Neutrophil (primary cell): ENCODE measurements around the gene BAD.

ENCODE experiments used
- H3K27ac ChIP-seq: fragments of 200-600 bp; sonication (generic); 2 replicates; pipeline ENCODE4 v1.5.1; 2016; ENCODE audit warnings: mild to moderate bottlenecking, moderate library complexity
- H3K27me3 ChIP-seq: fragments of 200-600 bp; sonication (generic); 2 replicates; pipeline ENCODE4 v1.6.0; 2016; ENCODE audit warnings: mild to moderate bottlenecking
- H3K36me3 ChIP-seq: fragments of 200-600 bp; sonication (generic); 2 replicates; pipeline ENCODE4 v1.5.1; 2017
- H3K4me1 ChIP-seq, 2 experiments: fragments of 200-600 bp in 1 of 2; sonication (generic) in 1 of 2; 1 replicate in 1 of 2; 2 replicates in 1 of 2; pipeline versions ENCODE4 v1.5.1 to v1.6.1; 2013 to 2016; ENCODE audit warnings: low read depth in 1 of 2, low read length in 1 of 2, mild to moderate bottlenecking in 1 of 2, moderate library complexity in 1 of 2; ENCODE audit not compliant: control insufficient read depth in 1 of 2, insufficient read depth in 1 of 2
- H3K4me3 ChIP-seq, 2 experiments: fragments of 200-600 bp in 1 of 2; sonication (generic) in 1 of 2; 1 replicate in 1 of 2; 2 replicates in 1 of 2; pipeline ENCODE4 v1.5.1; 2013 to 2016; ENCODE audit warnings: low read depth in 1 of 2, low read length in 1 of 2, mild to moderate bottlenecking in 1 of 2, moderate library complexity in 1 of 2
- H3K9me3 ChIP-seq: fragments of 200-600 bp; sonication (generic); 2 replicates; pipeline ENCODE4 v1.5.1; 2016
- TF ChIP-seq, protein P1 (sequence below): fragments of 200-600 bp; sonication (generic); IDR thresholded peaks from 2 replicates; pipeline ENCODE4 v1.5.1; 2016; ENCODE audit warnings: antibody characterized with exemption

Gene BAD

GRCh38 chr11:64231546-64231945, 52.9 kb downstream of the BAD start:
- peaks cover 57 to 62% of the 10 kb centered on the region in 2 experiments for H3K4me1 ChIP-seq
- H3K4me3 ChIP-seq, result peak overlapping the region; percentile 77 to 96
- peaks cover 24% of the 10 kb centered on the region for H3K27me3 ChIP-seq
- no peaks in the 10 kb centered on the region for H3K36me3 ChIP-seq
- peak overlapping the region; percentile 97 for H3K27ac ChIP-seq
- TF ChIP-seq, protein P1, sequence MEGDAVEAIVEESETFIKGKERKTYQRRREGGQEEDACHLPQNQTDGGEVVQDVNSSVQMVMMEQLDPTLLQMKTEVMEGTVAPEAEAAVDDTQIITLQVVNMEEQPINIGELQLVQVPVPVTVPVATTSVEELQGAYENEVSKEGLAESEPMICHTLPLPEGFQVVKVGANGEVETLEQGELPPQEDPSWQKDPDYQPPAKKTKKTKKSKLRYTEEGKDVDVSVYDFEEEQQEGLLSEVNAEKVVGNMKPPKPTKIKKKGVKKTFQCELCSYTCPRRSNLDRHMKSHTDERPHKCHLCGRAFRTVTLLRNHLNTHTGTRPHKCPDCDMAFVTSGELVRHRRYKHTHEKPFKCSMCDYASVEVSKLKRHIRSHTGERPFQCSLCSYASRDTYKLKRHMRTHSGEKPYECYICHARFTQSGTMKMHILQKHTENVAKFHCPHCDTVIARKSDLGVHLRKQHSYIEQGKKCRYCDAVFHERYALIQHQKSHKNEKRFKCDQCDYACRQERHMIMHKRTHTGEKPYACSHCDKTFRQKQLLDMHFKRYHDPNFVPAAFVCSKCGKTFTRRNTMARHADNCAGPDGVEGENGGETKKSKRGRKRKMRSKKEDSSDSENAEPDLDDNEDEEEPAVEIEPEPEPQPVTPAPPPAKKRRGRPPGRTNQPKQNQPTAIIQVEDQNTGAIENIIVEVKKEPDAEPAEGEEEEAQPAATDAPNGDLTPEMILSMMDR, result no peak
- no peaks in the 10 kb centered on the region for H3K9me3 ChIP-seq

DNA sequence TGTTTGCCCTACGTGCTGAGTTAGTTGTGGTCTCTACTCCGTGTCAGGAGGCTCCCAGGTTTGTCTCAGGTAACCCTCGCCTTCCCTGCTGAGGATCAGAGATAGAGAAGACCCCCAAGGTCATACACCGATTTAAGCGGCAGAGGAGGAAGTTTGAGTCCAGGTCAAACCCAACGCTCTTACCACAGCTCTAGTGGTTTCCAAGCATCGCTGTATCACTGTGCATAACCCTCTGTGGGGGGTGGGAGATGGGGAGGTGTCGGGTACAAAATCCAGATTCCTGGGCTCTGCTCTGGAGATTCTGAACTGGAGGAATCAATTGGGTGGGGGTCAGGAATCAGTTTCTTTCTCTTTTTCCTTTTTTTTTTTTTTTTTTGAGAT, 53.5 kb downstream of the BAD start:
- TF ChIP-seq, protein P1, result no peak
- Histone ChIP-seq H3K9me3 (no peaks in the 10 kb centered on the region), H3K36me3 (no peaks in the 10 kb centered on the region), H3K27ac (peak overlapping the region; percentile 97), H3K4me1 (peaks cover 59 to 64% of the 10 kb centered on the region in 2 experiments), H3K4me3 (peak overlapping the region; percentile 77 to 96), H3K27me3 (peaks cover 24% of the 10 kb centered on the region)

GRCh38 chr11:64230171-64230984, 54.1 kb downstream of the BAD start, which contains the start of gene DNAJC4:
TSS of gene DNAJC4 (plus strand) at chr11:64230548. CDS start at chr11:64230855, 307 bp downstream.
- peak within 1 kb of the TSS; percentile 77 to 96 for H3K4me3 ChIP-seq
- H3K27me3 ChIP-seq, result peaks cover 20% of the 10 kb centered on the region
- H3K4me1 ChIP-seq, result peaks cover 60 to 68% of the 10 kb centered on the region in 2 experiments
- peak within 1 kb of the TSS; percentile 97 for H3K27ac ChIP-seq
- H3K9me3 ChIP-seq, result no peaks in the 10 kb centered on the region
- TF ChIP-seq, protein P1, result no peak
- H3K36me3 ChIP-seq, result no peaks in the 10 kb centered on the region

- H3K4me3 ChIP-seq, result peak overlapping the region; percentile 77 to 96
- no peaks in the 10 kb centered on the region for H3K9me3 ChIP-seq
- peaks cover 61 to 68% of the 10 kb centered on the region in 2 experiments for H3K4me1 ChIP-seq
- H3K27ac ChIP-seq, result peak overlapping the region; percentile 97
- TF ChIP-seq, protein P1, result no peak
- H3K27me3 ChIP-seq, result peaks cover 14% of the 10 kb centered on the region
- H3K36me3 ChIP-seq, result peaks cover under 1% of the 10 kb centered on the region
These were observed 54.7 kb downstream of the BAD start for GRCh38 chr11:64229744-64230170.

- Histone ChIP-seq H3K36me3 (peaks cover 6% of the 10 kb centered on the region), H3K4me3 (peak overlapping the region in 1 of 2 experiments; percentile 96), H3K4me1 (peaks cover 63 to 67% of the 10 kb centered on the region in 2 experiments), H3K9me3 (no peaks in the 10 kb centered on the region), H3K27me3 (peaks cover 11% of the 10 kb centered on the region), H3K27ac (peak overlapping the region; percentile 97)
- TF ChIP-seq, protein P1, result no peak
These were observed 55.2 kb downstream of the BAD start for GRCh38 chr11:64229090-64229743.
